HG02973 (cell line): ENCODE data around the gene LMF2.
A peak's percentile ranks its signal among the peaks of the same experiment; 100 is the strongest.

Experiments used
- ATAC-seq: cut with Tn5 transposase; IDR thresholded peaks from one replicate; pipeline ENCODE4 v1.9.1; 2021; ENCODE audit warnings: moderate library complexity; ENCODE audit not compliant: unreplicated experiment

LMF2 gene

DNA sequence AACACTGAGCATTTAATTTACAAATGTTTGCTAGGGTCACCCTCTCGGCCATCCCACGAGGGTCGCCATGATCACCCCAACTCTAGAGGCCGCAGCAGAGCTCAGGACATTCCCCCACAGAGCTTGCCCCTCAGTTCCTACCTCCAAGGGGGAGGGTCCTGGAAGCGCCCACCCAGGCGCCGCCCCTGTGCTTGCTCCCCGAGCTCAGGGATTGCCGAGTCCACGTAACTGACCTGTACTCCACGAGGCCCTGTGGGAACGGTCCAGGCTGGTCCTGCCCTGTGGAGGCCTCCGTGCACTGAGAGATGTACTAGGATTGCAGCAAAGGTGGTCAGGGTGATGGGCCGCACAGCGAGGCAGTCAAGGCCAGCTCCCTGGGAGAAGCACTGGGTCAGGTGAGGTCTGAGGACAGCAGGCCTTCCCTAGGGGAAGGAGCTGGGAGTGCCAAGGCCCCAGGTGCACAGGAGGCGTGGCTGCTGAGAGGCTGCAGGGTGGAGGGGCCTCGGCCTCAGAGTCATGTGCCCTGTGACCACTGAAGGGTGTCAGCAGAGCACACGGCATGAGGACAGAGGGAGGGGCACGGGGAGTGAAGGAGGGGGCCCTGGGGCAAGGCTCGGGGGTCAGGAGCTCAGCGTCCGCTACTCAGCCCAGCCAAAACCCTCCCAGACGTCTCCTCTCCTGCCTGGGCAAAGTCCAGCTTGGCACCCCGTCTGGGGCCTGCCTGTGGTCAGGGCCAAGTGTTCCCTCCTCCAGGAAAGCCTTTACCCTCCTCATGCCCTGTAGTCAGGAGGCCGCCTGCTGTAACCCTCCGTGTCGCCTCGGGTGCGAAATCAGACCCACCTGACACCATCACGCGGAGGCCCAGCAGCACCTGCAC is 23.3 kb downstream of the LMF2 start:
- no peak for ATAC-seq

DNA sequence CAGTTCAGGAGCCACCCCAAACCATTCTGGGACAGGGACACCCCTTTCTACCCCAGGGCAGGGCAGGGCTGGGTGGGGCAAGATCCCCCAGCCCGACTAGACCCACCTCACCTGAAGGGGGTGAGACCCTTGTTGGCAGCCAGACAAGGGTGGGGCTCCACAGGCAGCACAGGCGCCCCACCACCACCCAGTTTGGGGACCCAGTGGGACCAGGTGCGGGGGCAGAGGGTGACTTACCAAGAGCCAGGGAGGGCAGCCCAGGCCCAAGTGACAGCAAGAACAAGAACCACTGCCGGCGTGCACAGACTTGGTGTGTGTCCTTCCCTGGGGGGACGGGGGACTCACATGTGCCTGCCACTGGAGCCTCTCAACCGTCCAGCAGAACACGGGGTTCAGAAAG is 23.9 kb downstream of the LMF2 start:
- no peak for ATAC-seq

DNA sequence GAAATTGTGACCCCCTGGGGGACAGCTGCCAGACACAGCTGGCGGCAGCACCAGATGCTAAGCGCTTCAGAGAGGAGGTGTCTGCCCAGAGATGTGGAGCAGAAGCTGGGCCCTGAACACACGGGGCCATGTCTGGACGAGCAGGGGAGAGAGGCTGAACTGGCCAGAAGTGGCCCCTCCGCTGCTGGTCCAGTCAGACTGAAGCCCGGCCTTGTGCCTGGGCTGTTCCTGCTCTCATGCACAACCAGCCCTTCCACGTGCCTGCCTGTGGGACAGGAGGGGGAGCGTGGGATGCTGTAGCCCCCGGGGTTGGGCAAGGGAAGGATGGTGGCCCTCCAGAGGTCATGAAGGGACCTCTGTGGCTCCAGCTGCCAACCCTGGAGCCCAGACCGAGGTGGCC is 24.4 kb downstream of the LMF2 start:
- no peak for ATAC-seq

DNA sequence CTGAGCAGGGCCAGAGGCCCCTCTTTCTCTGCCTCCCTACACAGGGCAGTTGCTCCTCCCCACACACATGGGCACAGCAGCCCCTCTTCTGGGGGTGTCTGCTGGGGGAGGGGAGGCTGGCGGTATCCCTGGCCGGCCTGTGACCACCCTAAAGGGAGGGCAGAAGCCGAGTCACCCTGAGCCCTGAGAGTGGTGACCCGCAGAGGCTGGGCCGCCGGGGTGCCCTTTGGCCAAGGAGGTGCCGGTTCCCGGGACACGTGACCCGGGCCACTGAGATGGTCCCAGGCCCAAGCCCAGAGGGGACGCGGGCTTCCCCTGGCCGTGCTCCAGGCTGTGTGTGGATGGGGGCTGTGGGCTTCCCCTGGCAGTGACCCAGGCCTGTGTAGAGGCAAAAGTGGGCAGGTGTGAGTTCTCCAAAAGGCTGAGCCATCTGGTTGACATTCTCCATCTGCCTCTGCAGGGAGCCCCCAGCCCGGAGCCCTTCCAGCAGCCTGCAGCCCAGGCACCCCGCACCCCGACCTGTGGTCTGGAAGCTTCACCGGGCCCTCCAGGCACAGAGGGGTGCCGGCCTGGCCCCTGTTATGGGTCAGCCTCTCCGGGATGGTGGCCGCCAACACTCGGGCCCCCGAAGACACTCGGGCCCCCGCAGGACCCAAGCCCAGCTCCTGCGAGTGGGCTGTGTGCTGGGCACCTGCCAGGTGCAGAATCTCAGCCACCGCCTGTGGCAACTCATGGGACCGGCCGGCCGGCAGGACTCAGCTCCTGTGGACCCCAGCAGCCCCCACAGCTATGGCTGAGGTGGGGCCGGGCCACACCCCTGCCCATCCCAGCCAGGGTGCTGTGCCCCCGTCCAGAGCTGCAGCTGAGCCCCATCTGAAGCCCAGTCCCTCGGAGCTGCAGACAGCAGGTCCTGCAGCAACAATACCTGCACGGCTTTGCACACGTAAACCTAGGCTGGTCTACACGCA is 25.1 kb downstream of the LMF2 start:
- ATAC-seq, result no peak

DNA sequence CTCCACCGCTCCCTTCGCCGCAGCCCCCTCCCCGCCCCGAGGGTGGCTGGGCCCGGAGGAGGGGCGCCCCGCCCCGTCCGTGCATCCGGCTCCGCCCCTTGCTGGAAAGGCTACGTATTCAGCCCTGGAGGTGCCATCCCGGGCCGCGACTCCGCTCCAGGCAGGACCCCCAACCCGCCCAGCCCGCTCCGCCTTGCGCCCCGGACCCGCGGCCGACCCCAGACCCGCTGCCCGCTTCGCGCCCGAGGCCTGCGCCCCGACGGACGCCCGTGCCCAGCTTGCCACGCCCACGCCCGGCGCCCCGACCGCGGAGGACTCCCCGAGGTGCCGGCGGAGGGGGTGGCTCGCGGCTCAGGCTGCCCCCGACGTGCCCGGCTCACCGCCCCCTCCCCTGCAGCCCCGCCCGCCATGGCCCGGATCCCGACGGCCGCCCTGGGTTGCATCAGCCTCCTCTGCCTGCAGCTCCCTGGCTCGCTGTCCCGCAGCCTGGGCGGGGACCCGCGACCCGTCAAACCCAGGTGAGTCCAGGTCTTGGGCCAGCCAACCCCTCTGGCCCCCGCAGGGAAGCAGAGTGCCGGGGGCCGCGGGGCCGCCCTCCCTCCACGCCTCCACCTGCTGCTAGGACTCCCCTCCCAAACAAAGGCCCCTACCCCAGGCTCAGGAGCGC is 25.9 kb downstream of the LMF2 start, which contains the start of gene ADM2:
TSS of gene ADM2 (plus strand) at position 104 of the 667 bp plus-strand sequence. CDS start at position 409, 305 bp downstream.
- ATAC-seq, result no peak

DNA sequence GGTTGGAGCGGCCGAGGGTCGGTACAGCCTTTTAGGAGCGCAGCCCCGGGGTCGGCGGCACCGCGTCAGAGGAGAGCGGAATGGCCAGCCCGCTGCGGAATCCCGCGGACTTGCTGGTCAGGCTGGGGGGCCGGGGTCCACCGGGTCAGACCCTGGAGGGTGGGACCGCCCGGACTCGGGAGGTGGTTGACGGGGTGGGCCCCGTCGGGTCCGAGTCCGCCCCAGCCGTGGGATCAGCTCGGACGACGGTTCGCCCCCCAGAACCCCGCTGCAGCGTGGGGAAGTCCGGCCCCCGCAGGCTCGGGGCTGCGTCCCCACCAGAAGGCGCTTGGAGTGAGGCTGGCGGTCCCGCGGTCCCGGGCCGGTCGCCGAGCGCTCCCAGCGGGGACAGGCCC is 26.5 kb downstream of the LMF2 start:
- no peak for ATAC-seq

DNA sequence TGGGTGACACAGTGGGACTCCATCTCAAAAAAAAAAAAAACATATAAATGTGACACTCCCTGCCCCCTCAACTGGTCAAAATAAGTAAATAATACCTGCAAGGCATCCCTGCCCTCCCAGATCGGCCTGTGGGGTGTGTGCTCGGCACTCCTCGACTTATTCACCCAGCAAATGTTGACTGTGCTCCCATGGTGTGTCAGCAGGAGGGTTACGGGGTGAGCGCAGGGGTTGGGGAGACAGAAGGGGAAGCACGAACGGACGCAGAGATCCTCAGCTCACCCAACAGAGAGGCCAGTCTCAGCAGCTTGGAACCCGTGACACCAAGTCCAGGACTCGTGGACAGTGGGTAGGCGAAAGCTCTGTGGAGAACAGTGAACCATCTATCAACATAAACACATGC is 27.8 kb downstream of the LMF2 start:
- no peak for ATAC-seq

DNA sequence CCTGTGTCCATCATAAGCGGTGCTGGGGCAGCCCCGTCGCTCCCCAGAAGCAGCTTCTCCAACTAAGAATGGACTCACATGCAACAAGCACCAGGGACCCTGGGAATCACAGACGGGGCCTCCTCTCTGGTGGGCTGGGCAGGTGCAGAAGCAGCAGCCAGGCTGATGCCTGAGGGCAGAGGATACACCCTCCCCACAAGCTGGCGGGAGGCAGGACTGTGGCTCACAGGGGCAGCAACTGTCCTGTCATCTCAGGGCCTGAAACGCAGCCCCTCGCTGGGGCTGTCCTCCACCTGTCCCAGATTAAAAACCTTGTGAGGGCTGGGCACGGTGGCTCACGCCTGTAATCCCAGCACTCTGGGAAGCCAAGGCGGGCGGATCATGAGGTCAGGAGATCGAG is 29.6 kb downstream of the LMF2 start:
- ATAC-seq, result no peak

DNA sequence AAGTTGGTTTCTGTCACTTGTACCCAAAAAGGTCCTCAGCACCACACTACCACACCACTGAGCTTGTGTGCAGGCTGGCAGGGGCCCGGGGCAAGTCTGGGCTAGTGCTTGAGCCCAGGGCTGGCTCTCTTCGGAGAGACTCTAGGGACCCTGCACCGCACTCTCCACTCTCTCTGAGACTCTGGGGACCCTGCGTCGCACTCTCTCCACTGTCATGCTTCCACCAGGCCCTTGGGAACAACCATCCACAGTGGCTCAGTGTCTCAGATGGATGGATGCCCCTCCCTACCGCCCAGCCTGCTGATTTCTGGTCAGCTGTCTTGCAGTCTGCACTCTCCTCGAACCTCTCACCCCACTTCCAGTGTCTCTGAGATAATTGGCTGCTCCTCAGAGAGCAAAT is 30.6 kb downstream of the LMF2 start:
- no peak for ATAC-seq

DNA sequence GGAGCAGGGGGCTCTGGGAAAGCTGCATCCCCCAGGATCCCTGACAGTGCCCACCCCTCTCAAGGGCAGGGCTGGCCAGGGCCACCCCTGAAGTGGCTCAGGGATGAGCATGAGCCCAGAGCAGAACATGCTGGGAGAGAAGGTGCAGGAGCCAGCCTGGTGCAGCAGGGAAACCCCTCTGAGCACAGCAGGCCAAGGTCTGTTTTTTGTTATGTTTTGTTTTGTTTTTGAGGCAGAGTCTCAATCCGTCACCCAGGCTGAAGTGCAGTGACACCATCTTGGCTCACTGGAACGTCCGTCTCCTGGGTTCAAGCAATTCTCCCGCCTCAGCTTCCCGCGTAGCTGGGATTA is 31.9 kb downstream of the LMF2 start:
- ATAC-seq, result no peak

DNA sequence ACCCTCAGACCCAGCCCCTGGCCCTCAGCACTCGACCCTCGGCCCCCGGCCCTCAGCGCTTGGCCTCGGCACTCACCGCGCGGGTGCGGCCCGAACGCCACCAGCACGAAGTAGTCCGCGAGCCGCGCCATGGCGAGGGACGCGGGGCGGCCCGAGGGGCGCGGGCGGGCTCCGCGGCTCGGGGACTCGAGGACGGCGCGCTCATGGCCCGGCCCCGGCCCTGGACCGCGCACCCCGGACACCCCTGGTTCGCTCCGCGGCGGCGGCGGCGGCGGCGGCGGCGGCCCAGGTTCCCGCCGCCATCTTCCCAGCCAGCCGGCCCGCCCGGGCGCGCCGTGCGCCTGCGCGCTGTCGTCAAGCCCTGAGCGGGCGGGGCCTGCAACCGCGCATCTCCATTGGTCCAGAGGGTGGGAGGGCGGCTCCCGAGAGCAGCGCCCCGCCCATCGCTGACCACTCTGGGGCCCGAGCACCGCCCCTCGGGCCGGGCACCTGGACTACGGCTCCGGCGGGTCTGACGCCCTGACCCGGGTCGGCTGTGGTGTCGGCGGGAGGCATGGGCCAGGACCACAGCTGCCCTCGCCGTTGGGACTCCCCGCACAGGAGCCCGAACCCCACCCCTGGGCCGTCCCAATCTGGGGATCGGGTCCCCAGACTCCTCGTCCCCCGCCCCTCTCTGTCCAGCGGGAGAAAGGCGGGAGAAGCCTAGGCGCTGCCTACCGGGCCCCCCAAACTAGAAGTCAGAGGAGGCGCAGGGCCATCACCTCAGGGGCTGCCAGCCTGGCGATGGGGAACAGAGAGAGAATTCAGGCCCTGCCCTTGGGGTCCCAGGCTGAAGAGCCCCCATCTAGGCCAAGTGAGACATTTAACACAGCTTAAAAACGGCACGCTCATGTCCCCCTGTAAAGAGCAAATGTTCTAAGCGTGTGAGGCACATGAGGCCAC is 32.5 kb downstream of the LMF2 start, which contains the start of gene SBF1:
TSS of gene SBF1 (minus strand) at position 326 of the 942 bp plus-strand sequence. CDS start at position 131, 195 bp downstream.
- ATAC-seq, result peak; percentile 62

DNA sequence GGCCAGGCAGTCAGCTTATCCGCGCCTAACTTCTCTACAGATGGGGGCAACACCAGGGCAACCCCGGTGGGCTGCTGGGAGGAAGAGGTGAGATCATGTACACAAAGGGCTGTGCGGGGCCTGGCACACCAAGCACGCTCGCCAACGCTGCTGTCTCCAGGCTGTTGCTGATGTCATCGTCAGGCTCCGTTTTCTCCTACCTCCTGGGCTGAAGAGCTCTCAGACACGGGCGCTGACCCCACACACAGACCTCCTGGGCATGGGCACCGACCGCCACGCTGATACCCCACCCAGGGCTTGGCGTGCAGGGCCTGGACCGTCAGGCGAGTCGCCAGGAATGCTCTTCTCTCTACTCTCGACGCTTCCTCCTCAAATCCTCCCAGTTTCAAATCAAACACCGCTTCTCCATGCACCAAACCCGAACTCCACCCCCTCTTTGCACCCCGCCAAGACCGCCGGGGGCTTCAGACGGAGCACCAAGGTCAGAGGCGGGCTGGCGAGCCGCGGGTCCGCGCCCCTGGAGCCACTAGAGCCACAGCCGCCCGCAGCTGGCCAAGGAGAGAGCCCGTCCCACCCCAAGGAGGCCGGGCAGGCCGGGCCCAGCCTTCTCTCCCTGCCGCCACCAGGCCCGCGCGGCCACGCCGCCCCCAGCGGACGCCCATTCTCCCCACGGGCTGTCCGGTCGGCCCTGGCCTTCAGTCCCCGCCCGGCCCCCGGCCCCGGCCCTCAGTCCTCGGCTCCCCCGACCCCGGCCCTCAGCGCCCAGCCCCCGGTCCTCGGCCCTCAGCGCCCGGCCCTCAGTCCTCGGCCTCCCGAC is 33.4 kb downstream of the LMF2 start:
- ATAC-seq, result no peak

DNA sequence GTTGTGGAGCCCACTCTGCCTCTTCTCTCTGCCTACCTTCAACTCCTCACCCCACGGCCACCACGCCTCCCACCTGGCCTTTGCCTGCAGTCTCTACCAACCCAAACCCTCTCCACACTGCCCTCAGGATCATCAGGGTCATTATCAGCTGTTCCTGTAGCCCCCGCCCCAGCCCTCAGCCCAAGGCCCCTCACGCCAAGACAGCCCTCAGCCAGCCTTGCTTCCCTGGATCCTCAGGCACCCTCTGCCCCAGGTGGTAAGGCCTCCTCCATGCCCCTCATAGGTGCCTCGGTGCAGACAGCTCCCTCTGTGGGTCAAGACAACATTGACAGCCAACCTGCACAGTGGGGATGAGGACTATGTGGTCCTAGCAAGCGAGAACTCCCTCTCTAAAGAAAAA is 34.4 kb downstream of the LMF2 start:
- no peak for ATAC-seq

DNA sequence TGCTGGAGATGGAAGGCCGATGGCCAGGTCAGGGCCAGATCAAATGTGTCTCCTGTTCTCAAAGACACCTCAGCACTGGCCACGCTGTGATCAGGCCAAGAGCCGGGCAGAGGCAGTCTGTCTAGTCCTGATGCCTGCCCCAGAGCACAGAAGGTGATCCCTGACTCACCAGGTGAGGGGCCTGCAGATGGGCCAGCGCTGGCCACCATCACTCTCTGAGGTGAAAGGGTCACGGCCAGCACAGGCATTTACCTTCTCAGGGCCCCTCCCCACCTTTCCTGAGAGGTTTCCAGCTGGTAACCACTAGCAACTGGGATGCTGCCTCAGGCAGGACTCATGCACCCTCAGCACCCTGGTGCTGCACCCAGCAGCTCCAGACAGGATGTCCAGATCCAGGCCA is 35.5 kb downstream of the LMF2 start:
- no peak for ATAC-seq

DNA sequence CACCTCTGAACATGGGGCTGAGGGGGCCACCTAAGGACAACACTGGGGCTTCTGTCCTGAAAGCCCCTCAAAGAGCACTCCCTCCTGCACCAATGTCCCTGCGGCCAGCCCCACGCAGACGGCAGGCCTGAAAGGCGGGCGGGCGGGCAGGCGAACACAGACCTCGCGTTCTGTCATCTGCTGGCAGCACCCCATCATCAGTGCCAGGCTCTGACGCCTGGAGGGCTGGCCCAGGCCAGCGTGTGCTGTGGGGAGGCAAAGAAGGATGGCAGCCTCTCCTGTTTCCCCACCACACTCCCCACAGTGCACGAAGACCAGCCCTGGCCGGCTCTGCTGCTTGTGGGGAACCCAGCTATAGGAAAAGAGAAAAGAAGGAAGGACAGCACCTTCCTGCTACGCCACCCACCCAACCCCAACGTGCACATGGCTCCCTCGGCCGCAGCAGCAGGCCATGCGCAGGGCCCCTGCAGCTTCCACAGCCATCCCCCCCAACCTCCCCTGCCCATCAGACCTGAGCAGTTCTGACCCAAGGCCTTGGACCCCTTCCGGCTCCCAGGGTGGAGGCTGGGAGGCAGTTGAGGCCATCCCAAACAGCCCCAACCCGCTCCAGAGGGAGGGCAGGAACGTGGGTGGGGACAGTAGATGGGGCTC is 36.2 kb downstream of the LMF2 start:
- ATAC-seq, result no peak

DNA sequence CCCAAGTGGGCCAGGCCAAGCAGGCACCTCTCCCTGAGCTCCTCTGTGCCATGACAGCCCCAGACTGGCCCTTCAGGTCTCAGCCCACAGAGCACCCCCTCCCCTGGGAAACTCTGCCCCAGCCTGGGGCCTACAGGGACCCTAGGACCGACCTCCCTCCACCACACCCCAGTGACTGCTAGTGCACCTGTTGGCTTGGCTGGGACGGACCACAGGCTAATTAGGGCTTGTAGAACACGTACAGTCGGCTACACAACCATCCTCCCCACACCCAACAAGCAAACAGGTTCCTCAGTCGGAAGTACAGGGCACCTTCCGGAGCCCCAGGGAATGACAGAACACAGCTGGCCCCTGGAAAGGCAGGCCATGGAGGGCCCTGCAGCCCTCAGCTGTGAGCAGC is 37.0 kb downstream of the LMF2 start:
- ATAC-seq, result no peak

DNA sequence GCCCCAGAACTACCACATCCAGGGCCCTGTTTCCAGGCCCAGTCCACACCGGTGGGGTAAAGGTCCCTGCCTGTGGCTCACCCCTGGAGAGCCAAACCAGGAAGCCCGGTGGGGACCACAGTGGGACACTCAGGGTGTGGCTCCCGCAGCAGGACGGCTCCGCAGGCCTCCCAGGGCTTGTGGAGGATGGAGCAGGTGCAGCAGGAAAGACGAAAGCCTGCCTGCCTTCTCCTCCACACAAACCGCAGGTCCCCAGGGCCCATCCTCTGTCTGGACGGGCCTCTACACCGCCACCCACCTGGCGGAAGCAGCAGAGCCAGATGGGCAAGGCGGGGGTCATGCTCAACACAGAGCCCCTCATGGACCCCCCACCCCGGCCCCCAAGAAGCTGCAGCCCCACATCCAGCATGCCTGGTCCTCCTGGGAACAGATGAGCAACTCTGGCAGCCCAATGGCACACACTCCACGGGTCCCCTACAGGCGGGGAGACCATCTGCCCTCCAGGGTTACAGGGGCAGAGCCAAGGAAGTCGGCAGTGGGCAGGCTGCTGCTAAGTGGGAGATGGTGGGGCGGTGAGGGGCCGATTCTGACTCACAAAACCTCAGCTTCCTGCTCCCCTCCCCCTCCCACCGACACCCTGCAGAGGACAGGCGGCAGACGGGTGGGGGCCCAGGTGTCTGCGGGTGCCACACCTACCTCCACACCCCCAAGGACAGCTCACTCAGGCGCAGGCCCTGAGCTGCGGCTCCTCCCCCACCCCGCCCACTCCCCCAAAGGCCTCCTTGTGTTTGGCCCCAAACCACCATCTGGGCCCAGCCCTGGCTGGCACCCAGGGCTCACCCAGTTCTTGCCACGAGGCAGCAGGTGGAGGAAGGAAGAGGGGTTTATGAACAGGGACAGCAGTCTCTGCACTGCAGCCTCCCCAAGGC is 37.9 kb downstream of the LMF2 start:
- peak; percentile 40 for ATAC-seq

DNA sequence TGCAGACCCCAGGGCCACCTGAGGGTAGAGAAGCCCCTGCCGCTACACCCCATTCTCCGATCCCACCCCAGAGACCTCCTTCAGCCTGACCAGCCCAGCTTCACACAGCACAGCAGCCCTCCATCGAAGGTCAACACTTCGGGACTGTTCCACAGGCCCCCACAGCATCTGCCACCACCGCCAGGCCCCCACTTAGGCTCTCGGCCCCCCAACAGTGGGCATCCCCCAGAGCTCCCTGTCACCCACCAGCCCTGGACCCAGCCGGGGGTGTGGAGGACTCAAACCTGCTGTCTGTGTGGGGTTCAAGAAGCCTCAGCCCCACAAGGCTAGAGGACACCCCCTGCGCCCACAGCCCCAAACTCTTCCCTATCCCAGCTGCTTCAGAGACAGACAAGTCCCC is 38.9 kb downstream of the LMF2 start:
- no peak for ATAC-seq
